GM18907 (cell line): ENCODE measurements around the gene TARS1.

Experiments
- ATAC-seq: cut with Tn5 transposase; IDR thresholded peaks from one replicate; pipeline ENCODE4 v1.9.1; 2021; ENCODE audit warnings: mild to moderate bottlenecking, moderate library complexity; ENCODE audit not compliant: unreplicated experiment

The TARS1 gene

GRCh38 chr5:33438996-33439395, 1.8 kb upstream of the TARS1 start:
- ATAC-seq, result no peak

- no peak for ATAC-seq
Measured at GRCh38 chr5:33439905-33440481, 772 bp upstream of the TARS1 start.

- ATAC-seq, result peak; percentile 26
Measured at GRCh38 chr5:33441241-33442177, 744 bp downstream of the TARS1 start.

- no peak for ATAC-seq
Measured at GRCh38 chr5:33444542-33444941, 3.8 kb downstream of the TARS1 start.

GRCh38 chr5:33445798-33446197, 5.0 kb downstream of the TARS1 start:
- no peak for ATAC-seq

GRCh38 chr5:33448118-33448517, 7.4 kb downstream of the TARS1 start:
- ATAC-seq, result no peak

GRCh38 chr5:33457126-33457525, 16.4 kb downstream of the TARS1 start:
- ATAC-seq, result no peak

- ATAC-seq, result no peak
Measured at GRCh38 chr5:33457817-33458216, 17.1 kb downstream of the TARS1 start.

GRCh38 chr5:33460210-33460609, 19.4 kb downstream of the TARS1 start:
- ATAC-seq, result no peak

GRCh38 chr5:33462456-33462855, 21.7 kb downstream of the TARS1 start:
- ATAC-seq, result no peak

GRCh38 chr5:33465120-33465519, 24.4 kb downstream of the TARS1 start:
- no peak for ATAC-seq

GRCh38 chr5:33468775-33469435, 28.1 kb downstream of the TARS1 start:
- ATAC-seq, result no peak

GRCh38 chr5:33470544-33470943, 29.8 kb downstream of the TARS1 start:
- ATAC-seq, result no peak

- ATAC-seq, result no peak
Measured at GRCh38 chr5:33472805-33473409, 32.1 kb downstream of the TARS1 start.

GRCh38 chr5:33474004-33474403, 33.2 kb downstream of the TARS1 start:
- ATAC-seq, result no peak

GRCh38 chr5:33474931-33475499, 34.2 kb downstream of the TARS1 start:
- no peak for ATAC-seq

- ATAC-seq, result no peak
Measured at GRCh38 chr5:33475706-33476105, 34.9 kb downstream of the TARS1 start.

- ATAC-seq, result no peak
Measured at GRCh38 chr5:33476992-33477391, 36.2 kb downstream of the TARS1 start.

GRCh38 chr5:33477816-33478215, 37.1 kb downstream of the TARS1 start:
- no peak for ATAC-seq

GRCh38 chr5:33479311-33479710, 38.5 kb downstream of the TARS1 start:
- no peak for ATAC-seq

- ATAC-seq, result no peak
Measured at GRCh38 chr5:33480876-33481275, 40.1 kb downstream of the TARS1 start.
